Measurements from ENCODE around the gene DOCK4. TPM values are rescaled to one million over a fixed set of nuclear protein-coding genes. Genes with fewer than 3 reads are reported as not detected.

Gene DOCK4
- total RNA-seq, 1 experiment from 2014 or later = 20.4 TPM

GRCh38 chr7:111694376-111694775, 511.8 kb downstream of the DOCK4 start:
- no peak overlapping the region for H3K4me3 Mint-ChIP-seq
- POLR2A ChIA-PET = no interaction called here
- CTCF ChIA-PET = no interaction called here
- no peak for TF ChIP-seq ZBTB21 (CRISPR knock-in tag; IDR thresholded peaks at IDR 0.05; ENCODE audit: borderline replicate concordance)
- no peak for TF ChIP-seq USF1 (CRISPR knock-in tag; IDR thresholded peaks at IDR 0.05)
- TF ChIP-seq OVOL2 (CRISPR knock-in tag; IDR thresholded peaks at IDR 0.05; ENCODE audit: borderline replicate concordance) = no peak
- TF ChIP-seq RORB (CRISPR knock-in tag; IDR thresholded peaks at IDR 0.05) = no peak
- TF ChIP-seq ZNF416 (CRISPR knock-in tag; IDR thresholded peaks at IDR 0.05) = no peak
- TF ChIP-seq SMAD3 (CRISPR knock-in tag; IDR thresholded peaks at IDR 0.05; ENCODE audit: borderline replicate concordance) = no peak
- no peak for TF ChIP-seq MYBL2 (CRISPR knock-in tag; IDR thresholded peaks at IDR 0.05)
- no peak for TF ChIP-seq ZNF671 (CRISPR knock-in tag; IDR thresholded peaks at IDR 0.05)
- H3K9me3 Mint-ChIP-seq = no peaks in the 10 kb centered on the region
- H3K36me3 Mint-ChIP-seq = no peaks in the 10 kb centered on the region
- no peaks in the 10 kb centered on the region for H3K4me1 Mint-ChIP-seq
- no peaks in the 10 kb centered on the region; the same call in 1 of the 2 replicates for H3K27me3 Mint-ChIP-seq (ENCODE audit: low read depth)
- ATAC-seq = no peak
- no peak overlapping the region for H3K27ac Mint-ChIP-seq
- no peak for DNase-seq (ENCODE audit: low spot score)

DNA sequence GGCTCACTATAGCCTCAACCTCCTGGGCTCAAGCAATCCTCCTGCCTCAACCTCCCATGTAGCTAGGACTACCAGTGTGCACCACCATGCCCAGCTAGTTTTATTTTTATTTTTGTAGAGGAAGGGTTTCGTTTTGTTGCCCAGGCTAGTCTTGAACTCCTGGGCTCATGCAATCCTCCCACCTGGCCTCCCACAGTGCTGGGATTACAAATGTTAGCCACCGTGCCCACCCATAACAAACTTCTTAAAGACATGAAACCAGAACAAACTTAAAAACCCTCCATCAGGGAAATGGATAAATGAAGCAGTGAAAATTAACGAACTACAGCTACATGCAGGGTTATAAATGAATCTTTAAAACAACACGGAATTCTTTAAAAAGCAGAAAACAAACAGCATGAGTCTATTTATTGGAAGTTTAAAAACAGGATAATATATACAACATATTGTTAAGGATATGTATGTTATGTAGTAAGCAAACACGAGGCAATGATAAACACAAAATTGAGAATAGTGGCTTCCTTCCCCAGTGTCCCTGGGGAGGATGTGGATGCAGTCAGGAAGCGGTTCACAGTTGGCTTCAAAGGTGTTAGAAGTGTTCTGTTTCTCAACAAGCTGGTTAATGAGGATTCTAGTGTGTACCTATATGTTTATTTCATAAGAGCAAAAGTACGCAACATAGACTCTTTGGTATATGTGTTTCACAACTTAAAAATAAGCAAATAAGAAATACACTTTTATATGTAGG, 515.7 kb downstream of the DOCK4 start:
- no peaks in the 10 kb centered on the region for H3K4me1 Mint-ChIP-seq
- ChIA-PET POLR2A (no interaction called here), CTCF (no interaction called here)
- H3K27ac Mint-ChIP-seq = no peak overlapping the region
- no peaks in the 10 kb centered on the region; the same call in 1 of the 2 replicates for H3K27me3 Mint-ChIP-seq (ENCODE audit: low read depth)
- H3K9me3 Mint-ChIP-seq = no peaks in the 10 kb centered on the region
- ATAC-seq = no peak
- no peak for DNase-seq (ENCODE audit: low spot score)
- TF ChIP-seq ZNF317 (CRISPR knock-in tag; IDR thresholded peaks at IDR 0.05; ENCODE audit: borderline replicate concordance, low read depth) = no peak
- TF ChIP-seq ZNF416 (CRISPR knock-in tag; IDR thresholded peaks at IDR 0.05) = no peak
- TF ChIP-seq IRF2 (CRISPR knock-in tag; IDR thresholded peaks at IDR 0.05; ENCODE audit: borderline replicate concordance, low read depth) = no peak
- no peak for TF ChIP-seq ZNF263 (CRISPR knock-in tag; IDR thresholded peaks at IDR 0.05; ENCODE audit: low read depth)
- TF ChIP-seq, protein P1, sequence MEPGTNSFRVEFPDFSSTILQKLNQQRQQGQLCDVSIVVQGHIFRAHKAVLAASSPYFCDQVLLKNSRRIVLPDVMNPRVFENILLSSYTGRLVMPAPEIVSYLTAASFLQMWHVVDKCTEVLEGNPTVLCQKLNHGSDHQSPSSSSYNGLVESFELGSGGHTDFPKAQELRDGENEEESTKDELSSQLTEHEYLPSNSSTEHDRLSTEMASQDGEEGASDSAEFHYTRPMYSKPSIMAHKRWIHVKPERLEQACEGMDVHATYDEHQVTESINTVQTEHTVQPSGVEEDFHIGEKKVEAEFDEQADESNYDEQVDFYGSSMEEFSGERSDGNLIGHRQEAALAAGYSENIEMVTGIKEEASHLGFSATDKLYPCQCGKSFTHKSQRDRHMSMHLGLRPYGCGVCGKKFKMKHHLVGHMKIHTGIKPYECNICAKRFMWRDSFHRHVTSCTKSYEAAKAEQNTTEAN (CRISPR knock-in tag; IDR thresholded peaks at IDR 0.05) = no peak
- TF ChIP-seq KAT7 (CRISPR knock-in tag; IDR thresholded peaks at IDR 0.05; ENCODE audit: borderline replicate concordance) = no peak
- no peak for TF ChIP-seq USF1 (CRISPR knock-in tag; IDR thresholded peaks at IDR 0.05)
- H3K4me3 Mint-ChIP-seq = no peak overlapping the region
- H3K36me3 Mint-ChIP-seq = no peaks in the 10 kb centered on the region

DNA sequence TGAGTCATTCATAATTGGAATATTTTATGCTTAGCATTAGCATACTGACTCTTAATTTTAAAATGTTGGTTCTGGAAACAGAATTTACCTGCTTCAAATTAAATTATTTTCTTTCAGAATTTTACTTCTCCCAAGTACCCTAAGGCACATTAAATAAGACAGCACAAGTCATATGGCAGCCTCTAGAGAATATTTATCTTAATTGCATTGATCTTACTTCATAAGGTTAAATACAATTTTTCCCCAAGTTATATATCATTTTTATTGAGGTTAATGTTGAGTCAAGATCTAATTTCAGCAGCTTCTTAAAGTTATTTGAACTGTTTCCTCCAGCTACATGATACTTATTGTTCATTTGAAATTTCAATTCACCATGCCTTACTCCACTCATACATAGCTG, 520.9 kb downstream of the DOCK4 start:
- Mint-ChIP-seq H3K27ac (no peak overlapping the region), H3K9me3 (no peaks in the 10 kb centered on the region), H3K36me3 (no peaks in the 10 kb centered on the region), H3K4me3 (no peak overlapping the region), H3K27me3 (ENCODE audit: low read depth) (no peaks in the 10 kb centered on the region), H3K4me1 (no peaks in the 10 kb centered on the region)
- DNase-seq (ENCODE audit: low spot score) (no peak), ATAC-seq (no peak)
- POLR2A ChIA-PET = no interaction called here
- CTCF ChIA-PET = interaction anchor here (1.0 kb wide), 1 partner anchor 45 kb away, joined by 3 read pairs; no protein-coding TSS in a partner anchor
- TF ChIP-seq ESRRA (CRISPR knock-in tag; IDR thresholded peaks at IDR 0.05; ENCODE audit: borderline replicate concordance) (no peak), NFATC4 (CRISPR knock-in tag; IDR thresholded peaks at IDR 0.05) (no peak), USF2 (CRISPR knock-in tag; IDR thresholded peaks at IDR 0.05) (no peak), TCF7 (CRISPR knock-in tag; IDR thresholded peaks at IDR 0.05; ENCODE audit: low read depth) (no peak), MYBL2 (CRISPR knock-in tag; IDR thresholded peaks at IDR 0.05) (no peak), ZBTB21 (CRISPR knock-in tag; IDR thresholded peaks at IDR 0.05; ENCODE audit: borderline replicate concordance) (no peak), HMGA2 (CRISPR knock-in tag; IDR thresholded peaks at IDR 0.05) (no peak), GTF2I (CRISPR knock-in tag; conservative IDR thresholded peaks at IDR 0.05) (no peak), JUN (CRISPR knock-in tag; IDR thresholded peaks at IDR 0.05) (no peak), MXD4 (CRISPR knock-in tag; IDR thresholded peaks at IDR 0.05; ENCODE audit: borderline replicate concordance) (no peak), ATF2 (CRISPR knock-in tag; IDR thresholded peaks at IDR 0.05; ENCODE audit: borderline replicate concordance, low read depth) (no peak), ZNF121 (CRISPR knock-in tag; IDR thresholded peaks at IDR 0.05) (no peak)
- TF ChIP-seq, protein P2, sequence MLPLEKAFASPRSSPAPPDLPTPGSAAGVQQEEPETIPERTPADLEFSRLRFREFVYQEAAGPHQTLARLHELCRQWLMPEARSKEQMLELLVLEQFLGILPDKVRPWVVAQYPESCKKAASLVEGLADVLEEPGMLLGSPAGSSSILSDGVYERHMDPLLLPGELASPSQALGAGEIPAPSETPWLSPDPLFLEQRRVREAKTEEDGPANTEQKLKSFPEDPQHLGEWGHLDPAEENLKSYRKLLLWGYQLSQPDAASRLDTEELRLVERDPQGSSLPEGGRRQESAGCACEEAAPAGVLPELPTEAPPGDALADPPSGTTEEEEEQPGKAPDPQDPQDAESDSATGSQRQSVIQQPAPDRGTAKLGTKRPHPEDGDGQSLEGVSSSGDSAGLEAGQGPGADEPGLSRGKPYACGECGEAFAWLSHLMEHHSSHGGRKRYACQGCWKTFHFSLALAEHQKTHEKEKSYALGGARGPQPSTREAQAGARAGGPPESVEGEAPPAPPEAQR (CRISPR knock-in tag; IDR thresholded peaks at IDR 0.05) = no peak
